K562 (cell line): ENCODE data around the gene RBFA. TPM values are rescaled to one million over a fixed set of nuclear protein-coding genes. Genes with fewer than 3 reads are reported as not detected.
A peak's percentile ranks its signal among the peaks of the same experiment; 100 is the strongest.

Source experiments
- BHLHE40 ChIP-seq: IDR thresholded peaks from 2 replicates; pipeline ENCODE4 v1.6.1; 2011; ENCODE audit warnings: low read length, improper control_type of control experiment
- CTBP1 ChIP-seq: fragments of 450-650 bp; IDR thresholded peaks from 2 replicates; pipeline ENCODE4 v1.6.1; 2016; ENCODE audit warnings: borderline replicate concordance
- CTCFL ChIP-seq: IDR thresholded peaks from 2 replicates; pipeline ENCODE4 v1.6.1; 2011; ENCODE audit warnings: borderline replicate concordance, low read depth, mild to moderate bottlenecking, moderate library complexity, low read length; ENCODE audit not compliant: insufficient read depth, poor library complexity, severe bottlenecking
- E2F4 ChIP-seq: sonication (generic); formaldehyde crosslinking; IDR thresholded peaks from 2 replicates; pipeline ENCODE4 v1.8.0; 2022; ENCODE audit warnings: mild to moderate bottlenecking, low read depth, missing genetic modification reagents
- FOSL1 ChIP-seq: fragments of 200-800 bp; sonication (Bioruptor generic); conservative IDR thresholded peaks from 2 replicates; pipeline ENCODE4 v1.6.1; 2016; ENCODE audit warnings: missing genetic modification characterization, missing compliant biosample characterization
- FUS ChIP-seq: fragments of 200-400 bp; formaldehyde crosslinking; optimal IDR thresholded peaks from 2 replicates; pipeline ENCODE3; 2017; ENCODE audit warnings: low read depth, low read length
- HMGXB4 ChIP-seq: sonication (generic); formaldehyde crosslinking; IDR thresholded peaks from 2 replicates; pipeline ENCODE4 v1.8.1; 2023; ENCODE audit warnings: mild to moderate bottlenecking, missing genetic modification reagents
- MBD1 ChIP-seq: fragments of 250-450 bp; sonication (Bioruptor Pico); IDR thresholded peaks from 2 replicates; pipeline ENCODE4 v1.8.0; 2022; ENCODE audit warnings: inconsistent platforms
- NFIC ChIP-seq: fragments of 450-650 bp; IDR thresholded peaks from 2 replicates; pipeline ENCODE4 v1.6.1; 2017; ENCODE audit warnings: mild to moderate bottlenecking, inconsistent platforms
- NR2C2 ChIP-seq, 2 experiments: fragments of 200-800 bp in 1 of 2; sonication (Bioruptor generic) in 1 of 2; sonication (generic) in 1 of 2; formaldehyde crosslinking in 1 of 2; IDR thresholded peaks; 2 replicates each; pipeline versions ENCODE4 v1.6.1 to v1.8.0; 2016 to 2022; ENCODE audit warnings: mild to moderate bottlenecking in 1 of 2, missing compliant biosample characterization in 1 of 2, missing genetic modification characterization in 1 of 2, missing genetic modification reagents in 1 of 2
- PTTG1 ChIP-seq: fragments of 450-650 bp; IDR thresholded peaks from 2 replicates; pipeline ENCODE4 v1.6.1; 2016; ENCODE audit warnings: low read depth, mild to moderate bottlenecking, missing genetic modification characterization, missing compliant biosample characterization
- RBM39 ChIP-seq: fragments of 200-400 bp; formaldehyde crosslinking; optimal IDR thresholded peaks from 2 replicates; pipeline ENCODE3; 2018; ENCODE audit warnings: low read depth, low read length
- SRSF7 ChIP-seq: fragments of 200-400 bp; formaldehyde crosslinking; optimal IDR thresholded peaks from 2 replicates; pipeline ENCODE3; 2017; ENCODE audit warnings: mild to moderate bottlenecking, low read depth, low read length
- SUPT5H ChIP-seq: fragments of 450-650 bp; IDR thresholded peaks from 2 replicates; pipeline ENCODE4 v1.6.1; 2016
- TAF9B ChIP-seq: fragments of 450-650 bp; IDR thresholded peaks from 2 replicates; pipeline ENCODE4 v1.6.1; 2018; ENCODE audit warnings: mild to moderate bottlenecking; ENCODE audit not compliant: partially characterized antibody
- U2AF2 ChIP-seq: fragments of 200-400 bp; formaldehyde crosslinking; optimal IDR thresholded peaks from 2 replicates; pipeline ENCODE3; 2017; ENCODE audit warnings: low read depth, mild to moderate bottlenecking, low read length
- USF1 ChIP-seq: sonication (generic); formaldehyde crosslinking; IDR thresholded peaks from 2 replicates; pipeline ENCODE4 v1.9.0; 2022; ENCODE audit warnings: mild to moderate bottlenecking, missing genetic modification reagents
- ZNF274 ChIP-seq: IDR thresholded peaks from 2 replicates; pipeline ENCODE4 v1.6.1; 2011; ENCODE audit warnings: low read depth, mild to moderate bottlenecking, low read length, moderate library complexity, borderline replicate concordance
- ZNF699 ChIP-seq: fragments of 250-450 bp; sonication (Bioruptor Pico); IDR thresholded peaks from 2 replicates; pipeline ENCODE4 v1.8.0; 2021; ENCODE audit warnings: mild to moderate bottlenecking, moderate library complexity; ENCODE audit not compliant: insufficient replicate concordance
- polyA plus RNA-seq, 8 experiments: library from polyadenylated mRNA; depleted of rRNA in 4 of 8; stranded (reverse) in 5 of 8; unstranded in 3 of 8; fragments of >200 nt; fragmentation: Nextera tagmentation in 2 of 8; fragmentation: Illumina TruSeq in 1 of 8; extraction: Ambion mirVana in 2 of 8; extraction: Trizol in 1 of 8; gene quantifications; 2 replicates each; pipeline versions ENCODE4 v1.2.1 to v1.2.3, GENCODE V29; 2011 to 2014; ENCODE audit warnings: inconsistent platforms in 1 of 8, missing spikeins in 1 of 8
- total RNA-seq, 7 experiments: library from RNA; depleted of rRNA in 6 of 7; stranded (reverse); fragments of >200 nt in 6 of 7; fragmentation: Illumina TruSeq in 2 of 7; extraction: Trizol in 2 of 7; gene quantifications; 2 replicates each; pipeline versions ENCODE4 v1.2.1 to v1.2.3, GENCODE V29; 2011 to 2021; ENCODE audit warnings: low replicate concordance in 1 of 7

Gene RBFA
- total and polyA plus RNA-seq, 9 of the 15 experiments (the other 6 are each of a cell fraction or from before 2014, with no cell fraction given) = 3.4 to 41.9 (median 25.8) TPM

- TF ChIP-seq TAF9B (no peak), MBD1 (no peak), E2F4 (CRISPR knock-in tag) (no peak), CTCFL (no peak), FUS (no peak), ZNF274 (no peak), SRSF7 (no peak), BHLHE40 (peak; percentile 53; the same call in 1 of the 2 replicates), NFIC (peak; percentile 52), HMGXB4 (no peak), CTBP1 (peak; percentile 52; the same call in 1 of the 2 replicates), RBM39 (no peak), NR2C2 (CRISPR knock-in tag; IDR thresholded peaks at IDR 0.05) (no peak), NR2C2 (tag; IDR thresholded peaks at IDR 0.05) (no peak), U2AF2 (no peak), ZNF699 (CRISPR knock-in tag) (no peak), USF1 (CRISPR knock-in tag) (peak; percentile 77), PTTG1 (tag) (no peak), FOSL1 (tag) (peak; percentile 68), SUPT5H (no peak)
Measured at GRCh38 chr18:80009661-80010550, 24.3 kb upstream of the RBFA start (continued).
